ENCODE measurements around the gene NLN.
"Not testable (repeated sequence)": the region's sequence is repeated elsewhere in the genome, so short reads cannot be mapped to it uniquely, and the experiment has no call there.

GRCh38 chr5:65839170-65839569 is 117.2 kb downstream of the NLN start:
- TF ChIP-seq CTCF (IDR thresholded peaks at IDR 0.05; ENCODE audit: poor library complexity); EZH2 (IDR thresholded peaks at IDR 0.05; ENCODE audit: borderline replicate concordance); EZH2phosphoT487 (IDR thresholded peaks at IDR 0.05; ENCODE audit: low read depth, severe bottlenecking, unreplicated experiment): not testable (repeated sequence)

Measured in hepatocyte (in vitro differentiated cells).